Right renal pelvis (tissue), 4 donors: ENCODE data around the gene HGD. TPM values are rescaled to one million over a fixed set of nuclear protein-coding genes. Genes with fewer than 3 reads are reported as not detected.
"Not testable (repeated sequence)": the region's sequence is repeated elsewhere in the genome, so short reads cannot be mapped to it uniquely, and the experiment has no call there.

Source experiments
- DNase-seq, 4 donors: peaks; one replicate each; pipeline ENCODE4 v3.0.0-alpha.2; 2013; ENCODE audit warnings: low read depth in 4 of 4, low spot score in 3 of 4, missing footprints in 1 of 4
- polyA plus RNA-seq, 4 donors: library from polyadenylated mRNA; unstranded; fragments of 120-200 nt; gene quantifications; one replicate each; pipeline ENCODE4 v1.2.1, GENCODE V29; 2013; ENCODE audit not compliant: insufficient read length in 4 of 4

HGD gene, protein sequence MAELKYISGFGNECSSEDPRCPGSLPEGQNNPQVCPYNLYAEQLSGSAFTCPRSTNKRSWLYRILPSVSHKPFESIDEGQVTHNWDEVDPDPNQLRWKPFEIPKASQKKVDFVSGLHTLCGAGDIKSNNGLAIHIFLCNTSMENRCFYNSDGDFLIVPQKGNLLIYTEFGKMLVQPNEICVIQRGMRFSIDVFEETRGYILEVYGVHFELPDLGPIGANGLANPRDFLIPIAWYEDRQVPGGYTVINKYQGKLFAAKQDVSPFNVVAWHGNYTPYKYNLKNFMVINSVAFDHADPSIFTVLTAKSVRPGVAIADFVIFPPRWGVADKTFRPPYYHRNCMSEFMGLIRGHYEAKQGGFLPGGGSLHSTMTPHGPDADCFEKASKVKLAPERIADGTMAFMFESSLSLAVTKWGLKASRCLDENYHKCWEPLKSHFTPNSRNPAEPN
- polyA plus RNA-seq = 10 to 100 TPM; 71.6 to 92.9 (median 75.8) TPM

GRCh38 chr3:120682095-120682681, at the start of gene HGD:
Gene HGD, minus strand, starts transcription at chr3:120682239. Its CDS starts 128 bp downstream, at chr3:120682111.
- peak in 3 of 4 donors; percentile 36 to 62 (median 51) for DNase-seq

- no peak for DNase-seq
Measured at GRCh38 chr3:120730576-120731542, 48.8 kb upstream of the HGD start.

DNA sequence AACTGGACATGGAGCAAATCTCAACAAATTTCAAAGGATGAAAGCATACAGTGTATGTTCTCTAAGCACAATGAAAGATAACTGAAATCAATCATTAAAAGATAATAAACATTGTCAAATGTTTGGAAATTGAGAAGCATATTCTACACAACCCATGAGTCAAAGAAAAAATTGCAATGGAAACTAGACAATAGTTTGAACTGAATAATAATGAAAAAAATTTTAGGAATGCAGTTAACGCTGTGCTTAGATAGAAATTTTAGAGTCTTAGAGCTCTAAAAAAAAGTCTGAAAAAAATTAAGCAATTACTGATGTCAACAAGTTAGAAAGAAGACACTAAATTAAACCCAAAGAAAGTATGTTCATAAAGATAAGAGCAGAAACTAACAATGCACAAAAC, 44.8 kb upstream of the HGD start:
- no peak for DNase-seq

DNA sequence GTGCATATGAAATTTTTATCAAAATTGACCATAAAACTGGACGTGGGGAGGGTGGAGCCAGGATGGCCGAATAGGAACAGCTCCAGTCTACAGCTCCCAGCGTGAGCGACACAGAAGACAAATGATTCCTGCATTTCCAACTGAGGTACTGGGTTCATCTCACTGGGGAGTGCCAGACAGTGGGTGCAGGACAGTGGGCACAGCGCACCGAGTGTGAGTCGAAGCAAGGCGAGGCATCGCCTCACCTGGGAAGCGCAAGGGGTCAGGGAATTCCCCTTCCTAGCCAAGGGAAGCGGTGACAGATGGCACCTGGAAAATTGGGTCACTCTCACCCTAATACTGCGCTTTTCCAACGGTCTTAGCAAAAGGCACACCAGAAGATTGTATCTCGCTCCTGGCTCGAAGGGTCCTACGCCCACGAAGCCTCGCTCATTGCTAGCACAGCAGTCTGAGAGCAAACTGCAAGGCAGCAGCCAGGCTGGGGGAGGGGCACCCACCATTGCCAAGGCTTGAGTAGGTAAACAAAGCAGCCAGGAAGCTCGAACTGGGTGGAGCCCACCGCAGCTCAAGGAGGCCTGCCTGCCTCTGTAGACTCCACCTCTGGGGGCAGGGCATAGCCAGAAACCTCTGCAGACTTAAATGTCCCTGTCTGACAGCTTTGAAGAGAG, 37.3 kb upstream of the HGD start:
- DNase-seq = not testable (repeated sequence)

GRCh38 chr3:120713262-120713661, 31.2 kb upstream of the HGD start:
- no peak for DNase-seq

- DNase-seq = no peak
Measured at GRCh38 chr3:120710369-120710768, 28.3 kb upstream of the HGD start.

DNA sequence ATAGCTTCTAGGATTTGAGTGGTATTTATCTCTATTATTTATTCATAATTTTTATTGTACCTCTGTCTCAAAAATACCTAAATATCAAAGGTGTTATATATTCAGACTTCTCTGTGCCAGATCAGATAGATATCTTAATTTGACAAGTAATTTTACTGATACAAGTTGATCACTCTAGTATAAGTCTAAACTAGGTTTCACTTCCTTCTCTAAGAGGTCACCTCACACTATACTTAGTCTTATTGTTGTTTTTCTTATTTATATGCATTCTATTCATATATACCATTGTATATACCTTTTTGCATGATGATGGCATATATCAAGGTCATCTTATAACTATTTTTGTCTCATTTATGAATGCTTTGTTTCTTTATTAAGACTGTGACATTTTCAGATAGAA, 26.4 kb upstream of the HGD start:
- DNase-seq = no peak

DNA sequence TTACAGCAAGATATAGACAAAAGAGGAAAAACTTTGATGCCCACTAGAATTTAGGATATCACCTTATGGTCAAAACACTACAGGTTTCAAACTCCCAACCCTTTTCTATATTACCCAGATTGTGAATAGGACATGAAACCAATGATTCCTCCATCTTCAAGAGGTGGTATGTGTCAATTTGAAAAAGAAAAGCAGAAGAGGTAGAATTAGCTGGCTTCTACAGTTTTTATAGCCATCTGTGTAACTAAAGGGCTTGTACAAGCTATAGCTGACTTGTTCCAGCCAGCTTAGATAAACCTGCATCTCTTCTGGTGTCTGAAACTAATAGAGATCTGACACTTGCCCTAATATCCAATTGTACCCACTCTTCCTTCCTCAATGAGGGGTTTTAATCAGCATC, 24.9 kb upstream of the HGD start:
- DNase-seq = no peak

GRCh38 chr3:120705884-120706582, 24.0 kb upstream of the HGD start:
- no peak for DNase-seq

GRCh38 chr3:120699333-120699732, 17.3 kb upstream of the HGD start:
- DNase-seq = no peak

DNA sequence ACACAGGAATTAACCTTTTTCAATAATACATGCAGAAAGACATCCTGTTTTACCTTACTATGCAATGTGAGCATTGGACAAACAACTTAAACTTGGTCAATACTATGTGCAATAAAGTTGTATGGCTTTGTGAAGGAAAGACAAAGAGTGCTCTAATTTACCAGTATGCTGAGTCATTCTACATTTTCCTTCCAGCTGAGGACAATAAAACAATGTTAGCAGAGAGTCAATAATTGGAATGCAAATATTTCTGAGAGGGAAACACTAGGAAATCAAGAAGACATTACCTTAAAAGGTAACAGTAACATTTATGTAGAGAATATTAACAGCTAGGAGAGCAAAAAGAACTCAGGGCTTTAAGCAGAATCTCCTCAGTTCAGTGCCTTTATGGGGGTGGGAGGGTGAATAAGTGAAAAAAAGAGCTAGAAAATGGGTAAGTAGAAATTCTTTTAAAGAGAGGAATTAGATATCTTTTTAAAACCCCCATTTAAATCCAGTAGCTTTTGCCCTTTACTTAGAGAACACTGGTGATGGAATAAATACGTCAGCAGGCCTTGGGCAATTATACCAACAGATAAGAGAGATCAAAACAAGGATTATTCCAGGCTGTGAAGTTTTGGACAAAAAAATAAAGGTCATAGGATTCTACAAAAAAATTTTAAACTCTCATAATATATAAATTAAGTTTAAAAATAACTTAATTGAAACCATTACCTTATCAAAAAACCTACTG, 11.6 kb upstream of the HGD start:
- no peak for DNase-seq

DNA sequence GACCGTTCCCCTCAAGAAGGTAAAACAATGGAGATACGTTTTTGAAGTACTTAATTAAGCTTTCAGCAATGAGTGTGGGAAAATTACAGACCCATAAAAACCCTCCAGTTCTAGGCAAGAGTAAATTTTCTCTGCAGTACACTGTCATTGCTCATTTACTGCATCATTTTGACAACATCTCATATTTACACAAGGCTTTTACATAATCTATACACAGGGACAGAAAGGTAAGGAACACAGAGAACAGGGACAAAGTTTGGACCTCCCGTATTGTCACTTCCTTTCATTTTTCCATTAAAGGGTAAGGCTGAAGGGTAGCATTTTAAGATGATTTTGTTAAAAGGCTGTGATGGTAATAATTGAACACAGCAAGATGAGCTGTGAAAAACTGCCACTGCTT, 7.4 kb upstream of the HGD start:
- DNase-seq = no peak

DNA sequence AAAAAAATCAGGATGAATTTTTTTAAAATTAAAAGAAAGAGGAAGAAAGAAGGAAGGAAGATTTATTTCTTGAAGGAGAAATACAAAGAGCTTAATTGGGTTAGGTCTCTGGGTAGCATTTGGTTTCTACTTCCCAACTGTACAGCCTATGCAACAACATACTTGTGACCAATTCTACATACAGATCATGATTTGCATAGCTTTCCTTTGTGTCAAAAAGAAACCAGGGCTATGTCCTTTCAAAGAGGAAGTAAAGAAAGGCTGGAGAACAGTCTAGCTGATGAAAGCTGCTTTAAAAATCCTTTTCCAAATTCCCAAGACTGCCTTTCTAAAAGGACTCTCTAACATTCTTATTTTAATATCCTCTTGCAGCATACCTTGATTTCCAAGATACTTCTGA, 6.1 kb upstream of the HGD start:
- DNase-seq = no peak

DNA sequence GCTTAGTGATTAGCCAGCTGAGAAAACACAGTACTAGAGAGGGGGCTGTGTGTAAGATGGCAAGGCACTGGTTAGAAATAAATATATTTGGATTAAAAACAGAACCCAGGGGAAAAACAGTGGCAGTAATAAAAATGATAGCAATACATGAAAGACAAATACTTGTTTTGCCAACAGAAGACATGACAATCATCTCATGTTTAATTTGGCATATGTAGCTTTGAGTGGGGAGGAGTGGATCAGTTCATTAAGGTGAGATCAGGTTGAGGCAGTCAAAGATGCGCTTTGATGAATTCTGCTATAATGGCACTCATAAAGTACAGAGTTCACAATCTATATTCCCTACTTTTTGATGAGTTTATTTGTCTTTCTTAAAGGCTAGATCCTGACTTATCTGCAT, 3.4 kb upstream of the HGD start:
- no peak for DNase-seq

DNA sequence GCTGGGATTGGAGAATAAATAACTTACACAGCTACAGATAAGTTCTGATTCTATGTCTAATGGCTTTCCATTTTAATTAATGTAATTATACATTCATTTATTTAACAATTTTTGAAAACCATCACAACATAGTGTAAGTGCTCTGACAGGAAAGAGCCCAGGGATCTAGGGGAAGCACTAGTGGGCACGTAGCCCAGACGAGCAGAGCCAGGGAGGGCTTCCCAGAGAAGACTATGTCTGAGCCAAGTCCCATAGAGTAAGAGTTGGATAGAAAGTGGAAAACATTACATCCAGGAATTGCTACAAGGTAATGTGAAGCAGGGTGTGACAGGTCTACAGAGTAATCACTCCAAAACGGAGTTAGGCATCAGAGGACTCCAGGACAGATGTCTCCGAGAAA, 2.9 kb upstream of the HGD start:
- no peak for DNase-seq

- no peak for DNase-seq
Measured at GRCh38 chr3:120683671-120684301, 1.7 kb upstream of the HGD start.

DNA sequence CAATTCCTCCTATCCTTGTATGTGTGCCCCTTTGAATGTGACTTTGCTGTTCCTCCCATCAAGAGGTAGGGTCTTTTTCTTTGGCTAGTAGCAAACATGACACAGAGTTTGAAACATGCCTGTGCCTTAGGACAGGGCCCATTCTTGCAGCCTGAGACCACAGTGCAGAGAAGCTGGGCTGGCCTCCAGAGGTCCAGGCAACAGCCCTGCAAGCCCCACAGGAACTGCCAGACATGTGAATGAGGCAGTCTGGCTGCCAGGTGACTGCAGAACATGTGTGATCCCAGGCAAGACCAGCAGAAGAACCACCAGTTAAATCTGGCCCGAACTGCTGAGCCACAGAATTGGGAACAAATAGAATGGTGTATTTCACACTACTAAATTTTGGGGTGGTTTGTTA, 1.2 kb upstream of the HGD start:
- DNase-seq = no peak

- no peak for DNase-seq
Measured at GRCh38 chr3:120681506-120682038, 467 bp downstream of the HGD start.
